KMS-11 (cell line): Measurements from ENCODE around the gene PLEKHA8.

Experiments used
- H2AFZ ChIP-seq: fragments of 200-600 bp; sonication (generic); 2 replicates; pipeline ENCODE4 v1.6.1; 2016; ENCODE audit warnings: antibody characterized with exemption, mixed run types, low read depth
- H3K27ac ChIP-seq: fragments of 200-600 bp; sonication (generic); 2 replicates; pipeline ENCODE4 v1.6.1; 2016; ENCODE audit warnings: mild to moderate bottlenecking, mixed run types
- H3K27me3 ChIP-seq: fragments of 200-600 bp; sonication (generic); 2 replicates; pipeline ENCODE4 v1.6.1; 2017; ENCODE audit warnings: mild to moderate bottlenecking, low read depth, mixed run types, moderate library complexity; ENCODE audit not compliant: insufficient read depth
- H3K36me3 ChIP-seq: fragments of 200-600 bp; sonication (generic); 2 replicates; pipeline ENCODE4 v1.6.1; 2017; ENCODE audit warnings: mild to moderate bottlenecking, mixed run types; ENCODE audit not compliant: insufficient read depth
- H3K4me1 ChIP-seq: fragments of 200-600 bp; sonication (generic); 2 replicates; pipeline ENCODE4 v1.6.1; 2016; ENCODE audit warnings: mild to moderate bottlenecking, low read depth, mixed run types; ENCODE audit not compliant: poor library complexity, severe bottlenecking
- H3K4me2 ChIP-seq: fragments of 200-600 bp; sonication (generic); 2 replicates; pipeline ENCODE4 v1.7.0; 2016; ENCODE audit warnings: mild to moderate bottlenecking, mixed run types
- H3K4me3 ChIP-seq: fragments of 200-600 bp; sonication (generic); IDR thresholded peaks from 2 replicates; pipeline ENCODE4 v1.6.1; 2017; ENCODE audit warnings: low read depth, low read length, mixed read lengths; ENCODE audit not compliant: insufficient read depth
- H3K79me2 ChIP-seq: fragments of 200-600 bp; sonication (generic); 2 replicates; pipeline ENCODE4 v1.6.1; 2016; ENCODE audit warnings: low read depth, mixed run types; ENCODE audit not compliant: insufficient read depth
- H3K9ac ChIP-seq: fragments of 200-600 bp; sonication (generic); 2 replicates; pipeline ENCODE4 v1.6.1; 2016; ENCODE audit warnings: mild to moderate bottlenecking, mixed run types
- H4K20me1 ChIP-seq: fragments of 200-600 bp; sonication (generic); 2 replicates; pipeline ENCODE4 v1.6.1; 2016; ENCODE audit warnings: mild to moderate bottlenecking, mixed run types; ENCODE audit not compliant: insufficient read depth
- TF ChIP-seq, protein P1 (sequence below): fragments of 200-600 bp; sonication (generic); conservative IDR thresholded peaks from 2 replicates; pipeline ENCODE4 v1.6.1; 2017; ENCODE audit warnings: low read depth, mild to moderate bottlenecking, antibody characterized with exemption, low read length, moderate library complexity, mixed read lengths

The PLEKHA8 gene

DNA sequence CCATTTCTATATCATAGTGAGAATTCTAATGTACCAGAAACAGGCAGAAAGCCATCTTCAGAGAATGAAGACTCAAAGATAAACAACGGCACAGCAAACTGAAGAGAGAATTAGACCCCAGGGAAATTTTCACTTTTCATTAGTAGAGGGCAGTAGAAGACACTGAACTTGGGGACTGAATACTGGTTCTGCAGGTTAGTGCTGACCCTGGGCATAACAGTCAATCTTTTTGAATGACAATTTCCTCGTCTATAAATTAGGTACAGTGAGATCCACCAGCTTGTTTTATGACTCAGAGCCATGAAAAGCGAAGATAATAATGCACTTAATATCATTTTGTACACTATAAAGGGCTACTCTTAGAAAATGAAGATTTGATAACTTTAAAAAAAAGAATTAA lies 15.5 kb upstream of the PLEKHA8 start:
- Histone ChIP-seq H4K20me1 (no peaks in the 10 kb centered on the region), H3K36me3 (no peaks in the 10 kb centered on the region), H3K27ac (no peak overlapping the region), H2AFZ (no peak overlapping the region), H3K4me2 (no peak overlapping the region), H3K9ac (no peak overlapping the region), H3K4me1 (no peaks in the 10 kb centered on the region), H3K27me3 (no peaks in the 10 kb centered on the region), H3K4me3 (no peak overlapping the region), H3K79me2 (no peaks in the 10 kb centered on the region)
- TF ChIP-seq, protein P1, sequence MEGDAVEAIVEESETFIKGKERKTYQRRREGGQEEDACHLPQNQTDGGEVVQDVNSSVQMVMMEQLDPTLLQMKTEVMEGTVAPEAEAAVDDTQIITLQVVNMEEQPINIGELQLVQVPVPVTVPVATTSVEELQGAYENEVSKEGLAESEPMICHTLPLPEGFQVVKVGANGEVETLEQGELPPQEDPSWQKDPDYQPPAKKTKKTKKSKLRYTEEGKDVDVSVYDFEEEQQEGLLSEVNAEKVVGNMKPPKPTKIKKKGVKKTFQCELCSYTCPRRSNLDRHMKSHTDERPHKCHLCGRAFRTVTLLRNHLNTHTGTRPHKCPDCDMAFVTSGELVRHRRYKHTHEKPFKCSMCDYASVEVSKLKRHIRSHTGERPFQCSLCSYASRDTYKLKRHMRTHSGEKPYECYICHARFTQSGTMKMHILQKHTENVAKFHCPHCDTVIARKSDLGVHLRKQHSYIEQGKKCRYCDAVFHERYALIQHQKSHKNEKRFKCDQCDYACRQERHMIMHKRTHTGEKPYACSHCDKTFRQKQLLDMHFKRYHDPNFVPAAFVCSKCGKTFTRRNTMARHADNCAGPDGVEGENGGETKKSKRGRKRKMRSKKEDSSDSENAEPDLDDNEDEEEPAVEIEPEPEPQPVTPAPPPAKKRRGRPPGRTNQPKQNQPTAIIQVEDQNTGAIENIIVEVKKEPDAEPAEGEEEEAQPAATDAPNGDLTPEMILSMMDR: no peak

DNA sequence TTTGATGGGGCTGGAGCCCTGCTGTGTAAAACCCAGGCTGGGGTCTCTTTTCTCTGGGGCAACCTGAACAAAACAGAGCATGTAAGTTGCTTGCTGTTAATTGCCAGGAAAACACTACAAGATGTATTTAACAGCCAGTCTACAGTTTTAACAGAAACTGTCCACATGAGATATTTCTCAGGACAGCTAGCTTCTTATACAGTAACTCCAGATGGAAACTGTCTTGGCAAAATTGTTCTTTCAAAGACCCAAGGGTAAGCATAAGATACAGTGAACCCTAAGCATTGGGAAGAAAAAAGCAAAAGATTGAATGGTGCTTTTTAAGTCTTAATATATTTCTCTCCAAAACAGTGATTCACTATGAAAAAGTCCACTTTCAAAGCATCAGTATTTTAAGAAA lies 9.8 kb upstream of the PLEKHA8 start:
- no peak overlapping the region for H3K4me3 ChIP-seq
- H3K4me2 ChIP-seq: no peak overlapping the region
- no peak overlapping the region for H2AFZ ChIP-seq
- H3K36me3 ChIP-seq: no peaks in the 10 kb centered on the region
- no peaks in the 10 kb centered on the region for H4K20me1 ChIP-seq
- no peaks in the 10 kb centered on the region for H3K79me2 ChIP-seq
- no peak overlapping the region for H3K9ac ChIP-seq
- peaks cover 11% of the 10 kb centered on the region for H3K4me1 ChIP-seq
- H3K27me3 ChIP-seq: no peaks in the 10 kb centered on the region
- TF ChIP-seq, protein P1: no peak
- no peak overlapping the region for H3K27ac ChIP-seq

DNA sequence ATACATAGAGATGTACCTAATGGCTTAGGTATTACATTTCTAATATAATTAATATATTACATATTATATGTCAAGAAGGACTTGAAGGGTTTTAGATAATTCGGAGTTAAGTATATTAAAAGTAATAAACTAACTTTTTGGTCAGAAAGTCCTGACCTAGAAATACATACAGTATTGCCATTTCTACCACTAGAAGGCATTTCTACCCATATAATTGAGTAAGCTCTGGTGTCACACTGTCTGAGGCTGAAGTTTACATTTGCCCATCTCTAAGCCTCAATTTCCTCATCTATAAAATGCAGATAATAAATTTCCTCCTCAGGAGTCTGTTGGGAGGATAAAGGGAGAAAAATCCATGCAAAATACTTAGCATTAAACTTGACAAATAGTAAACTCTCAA lies 8.8 kb upstream of the PLEKHA8 start:
- no peak overlapping the region for H3K4me2 ChIP-seq
- no peaks in the 10 kb centered on the region for H3K79me2 ChIP-seq
- no peaks in the 10 kb centered on the region for H4K20me1 ChIP-seq
- H3K27ac ChIP-seq: no peak overlapping the region
- H3K9ac ChIP-seq: no peak overlapping the region
- TF ChIP-seq, protein P1: no peak
- no peak overlapping the region for H2AFZ ChIP-seq
- H3K27me3 ChIP-seq: no peaks in the 10 kb centered on the region
- no peak overlapping the region for H3K4me3 ChIP-seq
- peaks cover 11% of the 10 kb centered on the region for H3K4me1 ChIP-seq
- no peaks in the 10 kb centered on the region for H3K36me3 ChIP-seq

DNA sequence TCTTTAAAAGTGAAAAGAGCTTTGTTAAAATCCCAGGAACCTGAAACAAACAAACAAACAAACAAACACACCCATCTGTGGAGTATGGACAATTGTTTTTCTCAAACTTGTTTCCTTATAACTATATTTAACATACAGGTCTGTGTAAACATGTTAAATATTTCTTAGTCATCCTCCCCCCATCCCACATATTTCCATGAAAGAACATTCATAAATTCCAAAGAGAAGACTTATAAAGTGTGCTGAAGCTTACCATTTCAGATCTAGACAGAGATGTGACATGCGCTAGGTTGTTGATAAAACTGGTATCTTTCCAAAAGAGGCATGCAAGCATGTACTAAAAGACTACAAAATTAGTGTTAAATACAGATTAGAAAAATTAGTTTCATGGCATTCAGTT lies 8.3 kb upstream of the PLEKHA8 start:
- H3K27ac ChIP-seq: no peak overlapping the region
- no peak overlapping the region for H2AFZ ChIP-seq
- H3K4me1 ChIP-seq: peaks cover 16% of the 10 kb centered on the region
- no peak overlapping the region for H3K9ac ChIP-seq
- H3K27me3 ChIP-seq: no peaks in the 10 kb centered on the region
- no peaks in the 10 kb centered on the region for H4K20me1 ChIP-seq
- H3K36me3 ChIP-seq: no peaks in the 10 kb centered on the region
- H3K4me2 ChIP-seq: no peak overlapping the region
- TF ChIP-seq, protein P1: no peak
- no peak overlapping the region for H3K4me3 ChIP-seq
- no peaks in the 10 kb centered on the region for H3K79me2 ChIP-seq
